SHP77 treated with DMSO at 0.1 percent for 48 hours (cell line): Measurements from ENCODE around the gene CNGA1.
"Not testable (repeated sequence)": the region's sequence is repeated elsewhere in the genome, so short reads cannot be mapped to it uniquely, and the experiment has no call there.

Experiments used
- DNase-seq: peaks from one replicate; lab custom pipeline; 2025; lab: John Stamatoyannopoulos, UW

Gene CNGA1

GRCh38 chr4:47968847-47969246 is 47.6 kb downstream of the CNGA1 start:
- no peak for DNase-seq

DNA sequence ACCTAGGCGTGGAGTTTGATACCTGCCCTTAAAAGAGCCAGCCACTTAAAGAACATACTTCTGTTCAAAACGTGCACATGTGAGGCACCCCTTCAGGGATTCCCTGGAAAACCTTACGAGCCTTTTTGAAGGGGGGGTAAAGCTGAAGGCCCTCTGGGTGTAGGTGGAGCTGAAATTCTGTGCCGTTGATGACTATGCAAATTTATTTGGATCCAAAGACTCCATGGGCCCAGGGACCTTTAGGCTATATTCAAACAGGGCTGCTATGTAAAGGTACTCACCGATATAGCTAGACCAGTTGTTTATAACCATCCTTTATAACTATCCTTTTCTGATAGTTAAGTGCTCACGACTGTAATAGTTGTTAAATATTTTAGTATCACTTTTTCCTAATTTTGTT is 61.8 kb downstream of the CNGA1 start:
- no peak for DNase-seq

- no peak for DNase-seq
Observed at GRCh38 chr4:47954245-47954644, 62.2 kb downstream of the CNGA1 start.

DNA sequence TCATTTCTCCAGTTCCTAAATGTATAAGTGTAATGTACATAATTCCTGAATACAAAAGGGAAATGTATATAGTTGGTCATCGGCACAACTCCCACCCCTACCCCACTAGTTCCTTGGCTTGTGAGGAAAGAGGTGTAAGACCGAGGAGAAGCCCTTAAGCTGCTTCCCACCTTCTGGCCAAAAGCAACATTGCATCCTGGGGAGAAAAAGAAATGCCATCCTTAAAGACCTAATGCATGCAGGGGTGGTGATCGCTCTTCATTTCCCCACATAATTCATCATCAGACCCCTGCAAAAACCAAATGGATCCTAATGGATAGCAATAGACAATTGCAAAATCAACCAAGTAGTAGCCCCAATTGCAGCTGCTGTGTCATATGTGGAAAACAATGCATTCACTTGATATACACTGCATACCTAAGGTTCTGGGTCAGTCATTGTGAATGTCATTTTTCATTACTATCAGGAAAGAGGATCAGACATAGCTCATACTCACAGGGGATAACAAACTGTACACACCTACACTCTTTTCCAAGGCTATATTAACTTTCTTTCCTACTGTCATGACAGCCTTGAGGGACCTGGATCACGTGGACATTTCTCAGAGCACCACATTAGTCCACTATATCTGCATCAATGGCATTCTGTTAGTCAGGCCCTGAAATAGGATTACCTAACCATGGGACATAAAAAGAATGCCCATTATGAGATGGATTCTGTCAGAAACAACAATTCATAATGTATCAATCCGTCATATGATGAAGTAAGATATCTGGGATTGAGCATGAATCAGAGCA is 70.4 kb downstream of the CNGA1 start:
- no peak for DNase-seq

DNA sequence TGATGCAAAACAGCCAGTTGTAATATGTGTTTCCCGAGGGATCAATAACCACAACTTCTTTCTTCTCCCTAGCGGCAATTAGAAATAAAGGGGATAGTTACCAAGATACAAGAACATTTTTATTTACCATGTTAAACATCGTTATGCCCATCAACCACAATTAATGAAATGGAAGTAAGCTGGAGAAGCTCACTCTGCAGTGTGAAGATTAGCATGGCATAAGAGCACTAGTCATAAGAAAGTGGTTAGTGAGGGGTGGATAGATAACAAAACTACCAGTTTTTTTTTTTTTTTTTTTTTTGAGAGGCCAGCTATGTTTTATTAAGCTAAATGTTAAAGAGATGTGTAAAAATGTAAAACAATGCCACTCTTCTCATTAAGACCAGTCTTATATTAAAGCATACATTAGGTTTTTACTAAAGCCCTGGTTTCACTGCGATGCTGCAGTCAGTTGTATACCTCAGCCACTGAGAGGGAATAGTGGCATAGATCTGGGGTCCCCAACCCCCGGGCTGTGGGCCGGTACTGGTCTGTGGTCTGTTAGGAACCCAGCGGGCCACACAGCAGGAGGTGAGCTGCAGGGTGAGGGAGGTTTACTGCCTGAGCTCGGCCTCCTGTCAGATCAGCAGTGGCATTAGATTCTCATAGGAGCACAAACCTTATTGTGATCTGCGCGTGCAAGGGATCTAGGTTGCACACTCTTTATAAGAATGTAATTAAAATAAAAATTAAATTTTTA is 74.2 kb downstream of the CNGA1 start:
- no peak for DNase-seq

- no peak for DNase-seq
Observed at GRCh38 chr4:47939456-47939855, 77.0 kb downstream of the CNGA1 start.

GRCh38 chr4:47936336-47936735 is 80.1 kb downstream of the CNGA1 start:
- no peak for DNase-seq

DNA sequence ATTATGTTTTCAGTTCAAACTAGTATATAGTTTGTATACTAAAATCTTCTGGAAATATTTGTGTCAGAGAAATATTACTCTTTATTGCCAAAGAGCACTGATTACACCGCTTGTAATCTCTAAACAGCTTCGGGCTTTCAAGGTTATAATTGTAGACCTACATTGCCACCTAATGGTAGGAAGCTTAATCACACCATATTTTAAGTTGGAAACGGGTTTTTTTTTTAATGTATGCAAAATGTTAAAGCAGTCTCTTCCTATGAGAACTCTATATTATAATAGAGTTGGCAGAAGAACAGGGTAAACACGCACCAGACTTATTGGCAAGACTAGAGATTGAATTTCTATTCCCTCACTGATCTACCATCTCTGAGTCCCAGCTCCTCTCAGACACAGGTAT is 82.6 kb downstream of the CNGA1 start:
- DNase-seq: no peak

- DNase-seq: no peak
Observed at GRCh38 chr4:47930971-47931804, 85.3 kb downstream of the CNGA1 start.

DNA sequence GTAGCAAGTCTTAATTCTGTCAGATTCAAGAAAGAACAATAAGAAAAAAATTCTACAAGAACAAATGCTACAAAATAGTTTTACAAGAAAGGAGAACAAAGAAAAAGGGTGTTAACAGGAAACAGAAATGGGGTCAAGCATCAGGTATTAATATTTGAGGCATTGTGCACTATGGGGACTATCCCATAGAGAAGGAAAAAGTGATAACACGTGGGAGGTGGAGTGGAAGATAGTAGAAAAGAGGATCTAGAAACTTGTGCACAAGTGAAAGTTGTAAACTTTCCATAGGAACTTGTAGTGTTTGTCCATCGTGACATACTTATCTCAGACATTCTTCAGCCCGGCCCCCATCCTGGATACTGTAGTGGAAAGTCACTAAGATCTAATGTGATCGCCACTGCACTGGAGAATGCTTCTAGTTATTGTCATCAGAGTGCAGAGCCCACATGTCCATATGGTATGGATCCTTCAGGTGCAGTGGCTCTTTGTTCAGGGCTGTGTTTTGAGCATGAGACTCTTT is 86.7 kb downstream of the CNGA1 start:
- DNase-seq: no peak

- peak; percentile 34 for DNase-seq
Observed at GRCh38 chr4:47926667-47927258, 89.7 kb downstream of the CNGA1 start.

GRCh38 chr4:47923261-47923608 is 93.2 kb downstream of the CNGA1 start:
- DNase-seq: not testable (repeated sequence)

GRCh38 chr4:47922436-47923260 is 93.8 kb downstream of the CNGA1 start:
- DNase-seq: not testable (repeated sequence)

DNA sequence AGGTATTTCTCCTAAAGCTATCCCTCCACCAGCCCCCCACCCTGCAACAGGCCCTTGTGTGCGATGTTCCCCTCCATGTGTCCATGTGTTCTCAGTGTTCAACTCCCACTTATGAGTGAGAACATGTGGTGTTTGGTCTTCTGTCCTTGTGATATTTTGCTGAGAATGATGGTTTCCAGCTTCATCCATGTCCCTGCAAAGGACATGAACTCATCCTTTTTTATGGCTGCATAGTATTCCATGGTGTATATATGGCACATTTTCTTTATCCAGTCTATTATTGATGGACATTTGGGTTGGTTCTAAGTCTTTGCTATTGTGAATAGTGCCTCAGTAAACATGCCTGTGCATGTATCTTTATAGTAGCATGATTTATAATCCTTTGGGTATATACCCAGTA is 99.3 kb downstream of the CNGA1 start:
- DNase-seq: not testable (repeated sequence)

DNA sequence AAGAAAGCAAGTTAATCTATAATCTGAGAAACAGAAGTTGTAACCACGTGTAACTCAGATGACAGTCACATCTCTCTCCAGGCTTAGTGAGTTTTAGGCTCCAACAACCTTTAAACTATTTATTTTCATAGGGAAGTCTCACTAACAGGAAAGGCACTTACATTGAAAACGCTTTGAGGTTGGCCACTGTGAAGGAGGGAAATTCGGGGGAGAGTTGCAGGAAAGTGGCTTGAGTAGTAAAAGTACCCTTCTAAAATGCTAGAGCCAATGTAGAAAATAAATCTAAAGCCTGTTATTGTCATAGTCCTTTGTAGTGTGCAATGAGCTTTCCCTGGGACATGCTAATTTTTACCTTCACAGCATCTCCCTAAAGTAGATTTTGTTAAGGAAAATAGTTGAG is 101.1 kb downstream of the CNGA1 start:
- DNase-seq: no peak

GRCh38 chr4:47914926-47915237 is 101.6 kb downstream of the CNGA1 start:
- no peak for DNase-seq

DNA sequence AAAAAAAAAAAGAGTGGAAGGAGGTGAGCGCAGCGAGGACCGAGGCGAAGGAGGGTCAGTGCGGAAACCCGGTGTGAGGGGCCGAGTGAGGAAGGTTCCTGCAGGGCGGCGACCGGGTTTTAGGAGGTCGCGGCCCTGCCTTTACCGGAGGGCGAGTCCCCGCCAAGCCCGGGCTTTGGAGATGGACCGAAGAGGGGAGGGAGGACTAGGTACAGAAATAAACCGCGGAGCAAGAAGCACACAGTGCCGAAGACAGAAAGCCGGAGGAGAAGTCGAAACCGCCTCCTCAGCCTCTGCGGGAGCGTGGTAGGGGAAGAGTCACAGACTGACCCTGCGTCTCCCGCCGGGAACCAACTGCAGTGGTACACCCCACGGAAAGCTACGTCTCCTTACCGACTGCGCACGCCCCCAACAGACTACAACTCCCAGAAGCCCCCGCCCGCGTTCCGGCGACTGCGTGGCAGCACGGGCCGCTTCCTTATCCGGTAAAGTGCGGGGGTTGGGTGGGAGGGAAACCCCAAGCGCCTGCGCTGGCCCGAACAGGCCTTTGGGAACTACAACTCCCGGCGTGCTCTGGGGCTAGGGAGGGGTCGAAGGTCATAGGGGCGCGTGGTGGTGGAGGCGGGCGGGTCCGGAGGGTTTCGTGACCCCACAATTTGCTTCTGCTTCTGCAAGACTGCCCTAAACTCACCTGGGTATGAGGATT is 102.1 kb downstream of the CNGA1 start, which contains the start of gene NFXL1:
Gene NFXL1, minus strand, starts transcription at position 364 of the 706 bp plus-strand sequence. CDS start 380 bp downstream, outside the sequence.
- DNase-seq: peak; percentile 69

DNA sequence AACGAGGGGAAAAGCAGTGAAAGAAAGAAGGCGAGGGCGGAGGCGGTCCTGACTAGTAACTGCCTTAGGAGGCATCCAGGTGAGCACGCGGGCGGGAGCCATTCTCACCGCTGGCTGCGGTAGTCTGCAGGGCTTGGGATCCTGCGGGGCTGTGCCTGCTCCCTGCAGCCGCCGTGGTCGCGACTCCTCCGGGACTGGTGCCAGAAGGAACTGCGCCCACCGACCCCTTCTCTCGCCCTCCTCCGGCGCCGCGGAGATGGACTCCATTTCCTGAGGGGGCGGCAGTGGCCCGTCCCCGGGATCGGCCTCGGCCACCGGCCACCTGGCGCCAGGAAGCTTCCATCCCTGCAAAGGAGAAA is 102.6 kb downstream of the CNGA1 start:
- DNase-seq: no peak

DNA sequence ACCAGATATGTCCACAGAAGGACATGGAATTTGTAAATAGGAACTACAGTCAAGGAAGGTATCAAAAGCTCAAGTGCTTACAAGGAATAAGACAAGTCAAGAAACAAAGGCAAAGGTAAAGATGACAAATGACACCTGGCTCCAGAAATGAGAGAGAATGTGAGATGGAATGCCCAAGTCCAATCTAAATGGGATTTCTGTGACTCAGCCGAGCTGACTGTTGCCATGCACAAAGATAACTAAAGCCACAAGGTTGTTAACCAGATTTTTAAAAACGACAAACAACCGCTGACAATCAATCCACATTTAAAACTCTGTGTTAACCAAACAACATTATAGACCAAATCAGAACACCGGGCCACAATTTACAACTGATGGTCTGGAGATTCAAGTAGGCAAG is 103.2 kb downstream of the CNGA1 start:
- no peak for DNase-seq

- DNase-seq: no peak
Observed at GRCh38 chr4:47907089-47907646, 109.3 kb downstream of the CNGA1 start.
